Stimulated activated CD8-positive, alpha-beta memory T cell treated with anti-CD3 and anti-CD28 coated beads, Interleukin-12 subunit alpha, Interleukin-12 subunit beta, amount 100 ng/mL, for 1 hour (primary cell): ENCODE data around the gene ACSBG1.
"Not testable (repeated sequence)": the region's sequence is repeated elsewhere in the genome, so short reads cannot be mapped to it uniquely, and the experiment has no call there.

Experiments used
- DNase-seq: peaks from one replicate; pipeline ENCODE4 v3.0.0-alpha.2; 2020; ENCODE audit warnings: low read depth

Gene ACSBG1

GRCh38 chr15:78251136-78251535, 16.8 kb upstream of the ACSBG1 start:
- DNase-seq, result no peak

- DNase-seq, result no peak
Measured at GRCh38 chr15:78249131-78249530, 14.8 kb upstream of the ACSBG1 start.

GRCh38 chr15:78247911-78248310, 13.5 kb upstream of the ACSBG1 start:
- DNase-seq, result no peak

GRCh38 chr15:78245976-78246620, 11.7 kb upstream of the ACSBG1 start:
- DNase-seq, result not testable (repeated sequence)

- DNase-seq, result not testable (repeated sequence)
Measured at GRCh38 chr15:78245392-78245791, 11.0 kb upstream of the ACSBG1 start.

- DNase-seq, result no peak
Measured at GRCh38 chr15:78244893-78245292, 10.5 kb upstream of the ACSBG1 start.

- DNase-seq, result no peak
Measured at GRCh38 chr15:78244101-78244500, 9.7 kb upstream of the ACSBG1 start.

GRCh38 chr15:78243491-78243941, 9.2 kb upstream of the ACSBG1 start:
- DNase-seq, result no peak

GRCh38 chr15:78243058-78243457, 8.7 kb upstream of the ACSBG1 start:
- no peak for DNase-seq

- DNase-seq, result no peak
Measured at GRCh38 chr15:78242128-78242527, 7.8 kb upstream of the ACSBG1 start.

GRCh38 chr15:78241017-78241416, 6.7 kb upstream of the ACSBG1 start:
- DNase-seq, result peak; percentile 65

- DNase-seq, result no peak
Measured at GRCh38 chr15:78239811-78240210, 5.4 kb upstream of the ACSBG1 start.

GRCh38 chr15:78237146-78237545, 2.8 kb upstream of the ACSBG1 start:
- DNase-seq, result no peak

- no peak for DNase-seq
Measured at GRCh38 chr15:78236491-78236890, 2.1 kb upstream of the ACSBG1 start.

- no peak for DNase-seq
Measured at GRCh38 chr15:78233496-78233895, 869 bp downstream of the ACSBG1 start.

- DNase-seq, result no peak
Measured at GRCh38 chr15:78232951-78233350, 1.4 kb downstream of the ACSBG1 start.

GRCh38 chr15:78229431-78230406, 4.6 kb downstream of the ACSBG1 start:
- no peak for DNase-seq

- DNase-seq, result no peak
Measured at GRCh38 chr15:78228356-78228996, 5.9 kb downstream of the ACSBG1 start.

- DNase-seq, result no peak
Measured at GRCh38 chr15:78225783-78226541, 8.4 kb downstream of the ACSBG1 start.

GRCh38 chr15:78224023-78224411, 10.3 kb downstream of the ACSBG1 start:
- no peak for DNase-seq

- no peak for DNase-seq
Measured at GRCh38 chr15:78223396-78224022, 10.9 kb downstream of the ACSBG1 start.
